GM13977 (cell line): ENCODE results near the gene NFRKB.

ENCODE experiments used
- DNase-seq: peaks from one replicate; pipeline ENCODE4 v3.0.0; 2012; ENCODE audit warnings: low spot score
- CTCF ChIP-seq: IDR thresholded peaks from 2 replicates; pipeline ENCODE4 v1.5.1; 2012; ENCODE audit warnings: mild to moderate bottlenecking, control low read depth; ENCODE audit not compliant: insufficient read depth; ENCODE audit errors: extremely low read depth, missing control alignments
- in situ Hi-C: fragments of 300-500 bp; cut with MboI; formaldehyde crosslinking; loops from one replicate; pipeline ENCODE4 v1.12.0; 2022; ENCODE audit warnings: low sequenced_read_pairs, low pct_unique_long_range_greater_than_20kb, mixed read lengths, inconsistent platforms; ENCODE audit not compliant: unreplicated experiment

Gene NFRKB

GRCh38 chr11:129929721-129930120 is 34.3 kb upstream of the NFRKB start:
- DNase-seq = no peak
- no peak for TF ChIP-seq CTCF
- in situ Hi-C loops = no loop called here

GRCh38 chr11:129928923-129929692 is 33.7 kb upstream of the NFRKB start:
- in situ Hi-C loops = no loop called here
- no peak for DNase-seq
- no peak for TF ChIP-seq CTCF

- DNase-seq = no peak
- TF ChIP-seq CTCF = no peak
- in situ Hi-C loops = loop anchor here (5.0 kb wide), 1 partner anchor 210 kb away; no protein-coding TSS in a partner anchor
Measured at GRCh38 chr11:129922674-129923073, 27.3 kb upstream of the NFRKB start.

GRCh38 chr11:129918361-129918760 is 23.0 kb upstream of the NFRKB start:
- in situ Hi-C loops = no loop called here
- no peak for DNase-seq
- no peak for TF ChIP-seq CTCF

GRCh38 chr11:129917231-129917630 is 21.9 kb upstream of the NFRKB start:
- DNase-seq = no peak
- in situ Hi-C loops = no loop called here
- no peak for TF ChIP-seq CTCF

- in situ Hi-C loops = no loop called here
Measured at GRCh38 chr11:129911298-129911697, 15.9 kb upstream of the NFRKB start.

More at GRCh38 chr11:129911298-129911697, 15.9 kb upstream of the NFRKB start:
- DNase-seq = no peak
- TF ChIP-seq CTCF = no peak
